Measurements from ENCODE around the gene PAWR.

DNA sequence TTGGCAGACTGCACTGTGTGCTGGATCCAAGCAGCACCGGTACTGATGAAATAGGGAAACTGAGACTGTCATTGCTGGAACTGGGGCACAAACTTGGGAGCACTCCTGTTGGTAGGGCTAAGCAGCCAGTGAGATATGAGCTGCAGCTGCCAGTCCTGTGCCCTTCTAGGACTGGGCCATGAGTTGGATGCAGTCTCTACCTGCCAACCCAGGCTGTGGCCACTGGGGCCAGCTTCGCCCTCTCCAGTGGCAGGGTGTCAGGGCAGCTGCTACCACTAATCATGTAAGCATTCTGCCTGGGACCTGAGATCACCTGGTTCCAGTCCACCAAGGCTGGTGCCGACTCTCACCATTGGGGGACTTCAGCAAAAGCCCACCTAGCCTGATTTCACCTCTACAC, 121.1 kb downstream of the PAWR start:
- TF ChIP-seq, protein P1, sequence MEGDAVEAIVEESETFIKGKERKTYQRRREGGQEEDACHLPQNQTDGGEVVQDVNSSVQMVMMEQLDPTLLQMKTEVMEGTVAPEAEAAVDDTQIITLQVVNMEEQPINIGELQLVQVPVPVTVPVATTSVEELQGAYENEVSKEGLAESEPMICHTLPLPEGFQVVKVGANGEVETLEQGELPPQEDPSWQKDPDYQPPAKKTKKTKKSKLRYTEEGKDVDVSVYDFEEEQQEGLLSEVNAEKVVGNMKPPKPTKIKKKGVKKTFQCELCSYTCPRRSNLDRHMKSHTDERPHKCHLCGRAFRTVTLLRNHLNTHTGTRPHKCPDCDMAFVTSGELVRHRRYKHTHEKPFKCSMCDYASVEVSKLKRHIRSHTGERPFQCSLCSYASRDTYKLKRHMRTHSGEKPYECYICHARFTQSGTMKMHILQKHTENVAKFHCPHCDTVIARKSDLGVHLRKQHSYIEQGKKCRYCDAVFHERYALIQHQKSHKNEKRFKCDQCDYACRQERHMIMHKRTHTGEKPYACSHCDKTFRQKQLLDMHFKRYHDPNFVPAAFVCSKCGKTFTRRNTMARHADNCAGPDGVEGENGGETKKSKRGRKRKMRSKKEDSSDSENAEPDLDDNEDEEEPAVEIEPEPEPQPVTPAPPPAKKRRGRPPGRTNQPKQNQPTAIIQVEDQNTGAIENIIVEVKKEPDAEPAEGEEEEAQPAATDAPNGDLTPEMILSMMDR (IDR thresholded peaks at IDR 0.05), result no peak
- no peak for TF ChIP-seq ZFX (IDR thresholded peaks at IDR 0.05; ENCODE audit: borderline replicate concordance)

All from 22Rv1 (cell line).